PC-3 (cell line): ENCODE measurements around the gene DLGAP5. TPM values are rescaled to one million over a fixed set of nuclear protein-coding genes. Genes with fewer than 3 reads are reported as not detected.

Experiments used
- ATAC-seq: fragments of 200-7000 bp; cut with Tn5 transposase; 2 replicates; pipeline ENCODE4 v1.9.1; 2020; ENCODE audit warnings: mild to moderate bottlenecking, moderate library complexity
- BruUV-seq: library from RNA; stranded (reverse); fragments of 400-500 nt; replicated peaks from 2 replicates; lab custom pipeline; 2021; lab: Mats Ljungman, UMichigan
- CTCF ChIA-PET: fragments of 300-600 bp; sonication (Branson Sonifier 250); formaldehyde crosslinking; loops from one replicate; lab custom pipeline; 2022; ENCODE audit warnings: antibody characterized with exemption; lab: Charles Lee
- POLR2A ChIA-PET: fragments of 300-600 bp; sonication (Branson Sonifier 250); formaldehyde crosslinking; loops from one replicate; lab custom pipeline; 2022; ENCODE audit warnings: antibody characterized with exemption; ENCODE audit not compliant: unreplicated experiment; lab: Charles Lee
- DNase-seq: peaks from one replicate; pipeline ENCODE4 v3.0.0-alpha.2; 2015
- H2AFZ ChIP-seq: fragments of 300-600 bp; sonication (generic); 2 replicates; pipeline ENCODE4 v1.6.0; 2016; ENCODE audit warnings: antibody characterized with exemption, low read length
- H3F3A ChIP-seq: fragments of 300-600 bp; sonication (generic); one replicate; pipeline ENCODE4 v1.6.0; 2017; ENCODE audit warnings: antibody characterized with exemption, low read length, control low read depth, mild to moderate bottlenecking; ENCODE audit not compliant: unreplicated experiment
- H3K27ac ChIP-seq: fragments of 300-600 bp; sonication (generic); 2 replicates; pipeline ENCODE4 v1.5.1; 2016; ENCODE audit warnings: mild to moderate bottlenecking, low read length
- H3K27me3 ChIP-seq: fragments of 300-600 bp; sonication (generic); 2 replicates; pipeline ENCODE4 v1.6.1; 2016; ENCODE audit warnings: low read length, mixed read lengths
- H3K36me3 ChIP-seq: fragments of 300-600 bp; sonication (generic); 2 replicates; pipeline ENCODE4 v1.6.1; 2016; ENCODE audit warnings: low read depth, mixed run types, low read length, mixed read lengths
- H3K4me1 ChIP-seq: fragments of 300-600 bp; sonication (generic); 2 replicates; pipeline ENCODE4 v1.5.1; 2016; ENCODE audit warnings: low read length; ENCODE audit not compliant: insufficient read depth
- H3K4me2 ChIP-seq: fragments of 300-600 bp; sonication (generic); 2 replicates; pipeline ENCODE4 v1.6.0; 2016; ENCODE audit warnings: low read length
- H3K4me3 ChIP-seq: fragments of 300-600 bp; sonication (generic); 2 replicates; pipeline ENCODE4 v1.5.1; 2016; ENCODE audit warnings: mild to moderate bottlenecking, low read length, mixed read lengths
- H3K79me2 ChIP-seq: fragments of 300-600 bp; sonication (generic); 2 replicates; pipeline ENCODE4 v1.6.1; 2017; ENCODE audit warnings: low read length, mixed read lengths
- H3K9ac ChIP-seq: fragments of 300-600 bp; sonication (generic); 2 replicates; pipeline ENCODE4 v1.6.0; 2016; ENCODE audit warnings: mild to moderate bottlenecking, low read length
- H3K9me2 ChIP-seq: fragments of 300-600 bp; sonication (generic); replicated peaks from 2 replicates; pipeline ENCODE4 v1.6.1; 2016; ENCODE audit warnings: mixed run types, low read length, mixed read lengths
- H3K9me3 ChIP-seq: fragments of 300-600 bp; sonication (generic); 2 replicates; pipeline ENCODE4 v1.6.1; 2016; ENCODE audit warnings: low read length, mixed read lengths
- H4K20me1 ChIP-seq: fragments of 300-600 bp; sonication (generic); 2 replicates; pipeline ENCODE4 v1.6.1; 2016; ENCODE audit warnings: low read length, mixed read lengths
- CTCF ChIP-seq: fragments of 300-600 bp; sonication (generic); conservative IDR thresholded peaks from 2 replicates; pipeline ENCODE4 v1.5.1; 2017; ENCODE audit warnings: antibody characterized with exemption, low read depth, mild to moderate bottlenecking, low read length
- EZH2 ChIP-seq: fragments of 300-600 bp; sonication (generic); IDR thresholded peaks from one replicate; pipeline ENCODE4 v1.6.1; 2017; ENCODE audit warnings: antibody characterized with exemption, mild to moderate bottlenecking, low read length; ENCODE audit not compliant: unreplicated experiment
- EZH2phosphoT487 ChIP-seq: fragments of 300-600 bp; sonication (generic); IDR thresholded peaks from 2 replicates; pipeline ENCODE4 v1.6.1; 2018; ENCODE audit warnings: mild to moderate bottlenecking, antibody characterized with exemption, low read length, borderline replicate concordance
- intact Hi-C: fragments of 100-400 bp; cut with micrococcal nuclease; formaldehyde crosslinking; loops from 2 replicates; pipeline ENCODE4 v1.9.0; 2023
- total RNA-seq: library from RNA; depleted of rRNA; stranded (reverse); fragments of >200 nt; gene quantifications from 2 replicates; pipeline ENCODE4 v1.2.3, GENCODE V29; 2014

DLGAP5 gene
- total RNA-seq, 1 experiment from 2014 or later: 97.9 TPM

- Histone ChIP-seq H3F3A (no peaks in the 10 kb centered on the region), H3K36me3 (no peaks in the 10 kb centered on the region), H3K9me2 (no peaks in the 10 kb centered on the region), H3K27me3 (no peaks in the 10 kb centered on the region), H3K9me3 (peaks cover 4% of the 10 kb centered on the region; the same call in 1 of the 2 replicates), H3K4me3 (no peak overlapping the region), H4K20me1 (no peaks in the 10 kb centered on the region), H3K4me1 (peaks cover 19% of the 10 kb centered on the region), H3K79me2 (no peaks in the 10 kb centered on the region), H3K9ac (no peak overlapping the region), H2AFZ (no peak overlapping the region), H3K4me2 (peak overlapping the region; percentile 12), H3K27ac (peak overlapping the region; percentile 1; the same call in 1 of the 2 replicates)
- TF ChIP-seq EZH2 (no peak), EZH2phosphoT487 (no peak), CTCF (no peak)
- CTCF ChIA-PET: no interaction called here
- intact Hi-C loops: no loop called here
- ATAC-seq (peak; percentile 62), DNase-seq (peak; percentile 80)
- POLR2A ChIA-PET: no interaction called here
- no TSS peak for BruUV-seq
Measured at GRCh38 chr14:55221968-55222367, 30.6 kb upstream of the DLGAP5 start.

GRCh38 chr14:55221186-55221585 is 29.8 kb upstream of the DLGAP5 start:
- Histone ChIP-seq H3K4me1 (peaks cover 19% of the 10 kb centered on the region), H3K4me3 (no peak overlapping the region), H3K9ac (no peak overlapping the region), H3K27me3 (no peaks in the 10 kb centered on the region), H3K27ac (peak overlapping the region; percentile 1; the same call in 1 of the 2 replicates), H3K36me3 (no peaks in the 10 kb centered on the region), H2AFZ (no peak overlapping the region), H3K79me2 (no peaks in the 10 kb centered on the region), H3K9me2 (no peaks in the 10 kb centered on the region), H3K4me2 (peak overlapping the region; percentile 12), H3F3A (no peaks in the 10 kb centered on the region), H4K20me1 (no peaks in the 10 kb centered on the region), H3K9me3 (no peaks in the 10 kb centered on the region)
- intact Hi-C loops: no loop called here
- TF ChIP-seq CTCF: no peak
- TF ChIP-seq EZH2: no peak
- no peak for TF ChIP-seq EZH2phosphoT487
- BruUV-seq: no TSS peak
- ChIA-PET CTCF (interaction anchor here (0.6 kb wide), 3 partner anchors 10 to 570 kb away, joined by 3 to 6 read pairs (median 4); no protein-coding TSS in a partner anchor), POLR2A (no interaction called here)
- peak; percentile 89 for ATAC-seq
- peak; percentile 86 for DNase-seq

- H3K27me3 ChIP-seq: no peaks in the 10 kb centered on the region
- no peaks in the 10 kb centered on the region for H3K79me2 ChIP-seq
- H3K9me3 ChIP-seq: no peaks in the 10 kb centered on the region
- no peaks in the 10 kb centered on the region for H4K20me1 ChIP-seq
- intact Hi-C loops: no loop called here
- H2AFZ ChIP-seq: no peak overlapping the region
- no peaks in the 10 kb centered on the region for H3F3A ChIP-seq
- no TSS peak for BruUV-seq
- ChIA-PET CTCF (interaction anchor here (0.6 kb wide), 1 partner anchor 50 kb away, joined by 4 read pairs; no protein-coding TSS in a partner anchor), POLR2A (no interaction called here)
- peaks cover 19% of the 10 kb centered on the region for H3K4me1 ChIP-seq
- H3K9me2 ChIP-seq: no peaks in the 10 kb centered on the region
- no peak overlapping the region for H3K27ac ChIP-seq
- no peaks in the 10 kb centered on the region for H3K36me3 ChIP-seq
- H3K9ac ChIP-seq: no peak overlapping the region
- no peak overlapping the region for H3K4me2 ChIP-seq
- ATAC-seq: peak; percentile 23; the same call in 1 of the 2 replicates
- DNase-seq: peak; percentile 72
- H3K4me3 ChIP-seq: no peak overlapping the region
- no peak for TF ChIP-seq EZH2phosphoT487
- no peak for TF ChIP-seq EZH2
- no peak for TF ChIP-seq CTCF
Measured at GRCh38 chr14:55220230-55220629, 28.8 kb upstream of the DLGAP5 start.
